ENCODE results near the gene ERFE. TPM values are rescaled to one million over a fixed set of nuclear protein-coding genes. Genes with fewer than 3 reads are reported as not detected.

Gene ERFE
- total RNA-seq, 1 donor from 2014 or later = not detected

GRCh38 chr2:238203973-238204683, 45.4 kb downstream of the ERFE start:
- DNase-seq (ENCODE audit: low read depth in 2 of 2) = no peak

GRCh38 chr2:238207006-238207405, 48.2 kb downstream of the ERFE start:
- DNase-seq (ENCODE audit: low read depth in 2 of 2) = no peak

- DNase-seq (ENCODE audit: low read depth in 2 of 2) = no peak
Measured at GRCh38 chr2:238216651-238217184, 57.9 kb downstream of the ERFE start.

Other genes with a start within 250 kb of the ERFE start
- gene UBE2F, start 192.0 kb upstream of the ERFE start, total RNA-seq = 27.7 and 31.2 TPM in 2 replicates
- gene SCLY, start 98.0 kb upstream of the ERFE start, total RNA-seq = 11.1 and 12.1 TPM in 2 replicates
- not detected in 2 replicates for gene ESPNL, start 58.6 kb upstream of the ERFE start, total RNA-seq
- not detected in 2 replicates for gene KLHL30, start 20.3 kb upstream of the ERFE start, total RNA-seq
- 12.0 and 19.6 TPM in 2 replicates for gene ILKAP, start 44.7 kb downstream of the ERFE start, total RNA-seq
- 1.5 and 2.6 TPM in 2 replicates for gene HES6, start 81.1 kb downstream of the ERFE start, total RNA-seq
- gene PER2, start 129.6 kb downstream of the ERFE start, total RNA-seq = 1.1 and 1.2 TPM in 2 replicates
- gene TRAF3IP1, start 161.5 kb downstream of the ERFE start, total RNA-seq = 2.6 and 4.6 TPM in 2 replicates